ENCODE results near the gene PRKRA.
"Not testable (repeated sequence)": the region's sequence is repeated elsewhere in the genome, so short reads cannot be mapped to it uniquely, and the experiment has no call there.

PRKRA gene

GRCh38 chr2:178457390-178457886, 6.5 kb upstream of the PRKRA start:
- no peak for DNase-seq (ENCODE audit: low spot score)

GRCh38 chr2:178455947-178456346, 5.0 kb upstream of the PRKRA start:
- no peak for DNase-seq (ENCODE audit: low spot score)

GRCh38 chr2:178452870-178453269, 1.9 kb upstream of the PRKRA start:
- DNase-seq (ENCODE audit: low spot score), result no peak

- no peak for DNase-seq (ENCODE audit: low spot score)
These were observed 1.4 kb upstream of the PRKRA start for GRCh38 chr2:178452334-178452733.

- DNase-seq (ENCODE audit: low spot score), result peak; percentile 78
These were observed 526 bp downstream of the PRKRA start for GRCh38 chr2:178450524-178450773.

- DNase-seq (ENCODE audit: low spot score), result peak; percentile 2
These were observed 1.1 kb downstream of the PRKRA start for GRCh38 chr2:178449700-178450523.

- peak; percentile 9 for DNase-seq (ENCODE audit: low spot score)
These were observed 1.9 kb downstream of the PRKRA start for GRCh38 chr2:178448968-178449661.

- DNase-seq (ENCODE audit: low spot score), result no peak
These were observed 9.5 kb downstream of the PRKRA start for GRCh38 chr2:178441426-178441825.

GRCh38 chr2:178436662-178437061, 14.3 kb downstream of the PRKRA start:
- no peak for DNase-seq (ENCODE audit: low spot score)

GRCh38 chr2:178429336-178429735, 21.6 kb downstream of the PRKRA start:
- DNase-seq (ENCODE audit: low spot score), result no peak

- DNase-seq (ENCODE audit: low spot score), result no peak
These were observed 22.6 kb downstream of the PRKRA start for GRCh38 chr2:178428396-178428806.

- no peak for DNase-seq (ENCODE audit: low spot score)
These were observed 23.5 kb downstream of the PRKRA start for GRCh38 chr2:178427458-178427857.

- DNase-seq (ENCODE audit: low spot score), result no peak
These were observed 24.6 kb downstream of the PRKRA start for GRCh38 chr2:178426388-178426787.

GRCh38 chr2:178425255-178425827, 25.6 kb downstream of the PRKRA start:
- no peak for DNase-seq (ENCODE audit: low spot score)

GRCh38 chr2:178423746-178424145, 27.2 kb downstream of the PRKRA start:
- not testable (repeated sequence) for DNase-seq (ENCODE audit: low spot score)

- no peak for DNase-seq (ENCODE audit: low spot score)
These were observed 28.9 kb downstream of the PRKRA start for GRCh38 chr2:178422097-178422496.

GRCh38 chr2:178420463-178420999, 30.4 kb downstream of the PRKRA start:
- DNase-seq (ENCODE audit: low spot score), result no peak

- no peak for DNase-seq (ENCODE audit: low spot score)
These were observed 31.9 kb downstream of the PRKRA start for GRCh38 chr2:178419123-178419522.

GRCh38 chr2:178418426-178418825, 32.5 kb downstream of the PRKRA start:
- DNase-seq (ENCODE audit: low spot score), result no peak

GRCh38 chr2:178417916-178418315, 33.1 kb downstream of the PRKRA start:
- no peak for DNase-seq (ENCODE audit: low spot score)

GRCh38 chr2:178415979-178416378, 35.0 kb downstream of the PRKRA start:
- no peak for DNase-seq (ENCODE audit: low spot score)

- peak; percentile 81 for DNase-seq (ENCODE audit: low spot score)
These were observed 36.4 kb downstream of the PRKRA start for GRCh38 chr2:178414266-178415247.

Measured in germinal center (tissue), 1 donor.